ENCODE measurements around the gene SNAPC4. TPM values are rescaled to one million over a fixed set of nuclear protein-coding genes. Genes with fewer than 3 reads are reported as not detected.

The SNAPC4 gene
- total and polyA plus RNA-seq, 2 of the 8 experiments (the other 6 are each of a cell fraction or from before 2014, with no cell fraction given) = 6.9 to 18.1 TPM

DNA sequence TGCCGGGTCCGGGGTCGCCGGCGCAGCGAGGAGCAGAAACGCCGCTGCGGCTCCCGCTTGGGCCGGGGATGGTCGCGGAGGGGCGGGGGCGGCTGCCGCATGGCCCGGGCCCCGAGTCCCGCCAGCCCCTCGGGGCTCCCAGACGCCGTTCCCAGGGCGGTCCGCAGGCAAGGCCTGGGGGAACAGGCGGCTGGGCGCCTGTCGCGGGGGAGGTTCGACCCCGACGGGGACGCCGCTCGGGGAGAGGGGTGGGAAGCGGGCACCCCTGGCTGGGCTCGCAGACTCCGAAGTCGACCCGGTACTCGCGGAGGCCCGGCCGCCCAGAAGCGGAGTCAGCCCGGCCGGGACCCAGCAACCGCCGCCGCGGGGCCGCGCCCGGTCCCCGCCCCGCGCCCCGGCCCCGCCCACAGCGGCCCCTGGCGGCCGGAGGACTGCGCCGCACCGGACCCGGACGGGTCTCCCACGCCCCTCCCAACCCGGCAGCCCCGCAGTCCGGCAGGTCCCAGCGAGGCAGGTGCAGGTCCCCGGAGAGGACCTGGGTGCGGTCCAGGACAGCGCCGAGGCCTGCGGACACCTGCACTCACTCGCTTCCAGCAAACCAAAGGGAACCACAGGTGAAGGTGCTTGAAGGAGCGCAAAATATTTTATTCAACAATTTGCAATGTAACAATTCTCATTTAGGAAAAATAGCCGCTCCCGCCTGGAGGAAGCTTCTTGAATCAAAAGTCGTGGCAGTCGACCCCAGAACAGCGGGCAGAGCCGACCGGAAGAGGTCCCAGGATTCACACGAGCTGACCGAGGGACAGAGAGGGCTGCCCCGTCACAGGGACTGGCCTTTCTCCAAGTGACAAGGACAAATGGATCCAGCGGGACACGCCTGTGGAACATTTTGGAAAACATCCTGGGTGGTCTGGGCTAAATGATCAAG is 39.8 kb upstream of the SNAPC4 start, which contains the start of gene INPP5E (continued):
- TF ChIP-seq, protein P1, sequence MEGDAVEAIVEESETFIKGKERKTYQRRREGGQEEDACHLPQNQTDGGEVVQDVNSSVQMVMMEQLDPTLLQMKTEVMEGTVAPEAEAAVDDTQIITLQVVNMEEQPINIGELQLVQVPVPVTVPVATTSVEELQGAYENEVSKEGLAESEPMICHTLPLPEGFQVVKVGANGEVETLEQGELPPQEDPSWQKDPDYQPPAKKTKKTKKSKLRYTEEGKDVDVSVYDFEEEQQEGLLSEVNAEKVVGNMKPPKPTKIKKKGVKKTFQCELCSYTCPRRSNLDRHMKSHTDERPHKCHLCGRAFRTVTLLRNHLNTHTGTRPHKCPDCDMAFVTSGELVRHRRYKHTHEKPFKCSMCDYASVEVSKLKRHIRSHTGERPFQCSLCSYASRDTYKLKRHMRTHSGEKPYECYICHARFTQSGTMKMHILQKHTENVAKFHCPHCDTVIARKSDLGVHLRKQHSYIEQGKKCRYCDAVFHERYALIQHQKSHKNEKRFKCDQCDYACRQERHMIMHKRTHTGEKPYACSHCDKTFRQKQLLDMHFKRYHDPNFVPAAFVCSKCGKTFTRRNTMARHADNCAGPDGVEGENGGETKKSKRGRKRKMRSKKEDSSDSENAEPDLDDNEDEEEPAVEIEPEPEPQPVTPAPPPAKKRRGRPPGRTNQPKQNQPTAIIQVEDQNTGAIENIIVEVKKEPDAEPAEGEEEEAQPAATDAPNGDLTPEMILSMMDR (IDR thresholded peaks at IDR 0.05; ENCODE audit: control extremely low read depth in 1 of 3, insufficient read depth in 1 of 3, low read depth in 1 of 3, low read length in 3 of 3) = peak in 2 of 3 experiments; percentile 66 to 73; a peak in 3 of 4 replicates
- TF ChIP-seq GABPA (IDR thresholded peaks at IDR 0.05; ENCODE audit: borderline replicate concordance, insufficient read depth, low read length) (0 out of 2 replicates have a peak, but pooled peaks have one; percentile 70), HDAC6 (IDR thresholded peaks at IDR 0.05; ENCODE audit: low read depth, low read length) (no peak), TAF7 (optimal IDR thresholded peaks at IDR 0.05; ENCODE audit: borderline replicate concordance, low read depth, low read length) (peak; percentile 57), RBBP5 (IDR thresholded peaks at IDR 0.05; ENCODE audit: borderline replicate concordance, low read depth, low read length) (no peak), TAF1 (IDR thresholded peaks at IDR 0.05; ENCODE audit: low read depth, low read length) (peak; percentile 68), PHF8 (conservative IDR thresholded peaks at IDR 0.05; ENCODE audit: low read depth, low read length) (peak; percentile 38; the same call in 1 of the 2 replicates), POLR2AphosphoS5 (IDR thresholded peaks at IDR 0.05; ENCODE audit: low read depth, low read length) (0 out of 2 replicates have a peak, but pooled peaks have one; percentile 35), TCF12 (IDR thresholded peaks at IDR 0.05; ENCODE audit: low read depth, low read length) (0 out of 2 replicates have a peak, but pooled peaks have one; percentile 6)
